HuH-7 (cell line): ENCODE measurements around the gene PRKRIP1.
"Not testable (repeated sequence)": the region's sequence is repeated elsewhere in the genome, so short reads cannot be mapped to it uniquely, and the experiment has no call there.

Source experiments
- DNase-seq: peaks from one replicate; pipeline ENCODE4 v3.0.0; 2011; ENCODE audit warnings: low spot score

Gene PRKRIP1

DNA sequence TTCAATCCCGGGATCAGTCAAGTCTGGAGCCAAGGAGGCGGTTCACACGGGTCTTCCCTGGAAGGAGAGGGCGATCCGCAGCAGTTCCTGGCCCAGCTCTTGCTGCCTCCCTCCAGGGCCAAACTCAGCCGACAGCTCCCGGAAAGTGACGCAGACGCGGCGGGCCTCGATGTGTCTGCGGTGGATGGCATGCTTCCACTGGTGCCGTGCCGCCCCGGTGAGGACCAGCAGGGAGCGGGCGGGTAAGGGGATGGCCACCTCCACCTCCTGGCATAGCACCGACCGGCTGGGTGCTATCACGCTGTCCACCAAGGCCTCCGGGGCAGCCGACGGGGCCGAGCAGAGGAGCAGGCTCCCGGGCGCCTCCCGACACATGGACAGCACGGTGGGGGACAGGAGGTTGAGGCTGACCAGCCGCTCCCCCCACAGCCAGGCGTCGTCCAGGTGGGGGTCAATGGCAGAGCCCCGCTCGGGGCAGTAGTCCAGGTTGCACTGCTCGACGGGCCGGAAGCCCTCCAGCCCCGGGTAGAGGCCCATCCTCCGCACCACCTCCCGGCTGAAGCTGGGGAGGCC is 61.3 kb downstream of the PRKRIP1 start:
- no peak for DNase-seq

DNA sequence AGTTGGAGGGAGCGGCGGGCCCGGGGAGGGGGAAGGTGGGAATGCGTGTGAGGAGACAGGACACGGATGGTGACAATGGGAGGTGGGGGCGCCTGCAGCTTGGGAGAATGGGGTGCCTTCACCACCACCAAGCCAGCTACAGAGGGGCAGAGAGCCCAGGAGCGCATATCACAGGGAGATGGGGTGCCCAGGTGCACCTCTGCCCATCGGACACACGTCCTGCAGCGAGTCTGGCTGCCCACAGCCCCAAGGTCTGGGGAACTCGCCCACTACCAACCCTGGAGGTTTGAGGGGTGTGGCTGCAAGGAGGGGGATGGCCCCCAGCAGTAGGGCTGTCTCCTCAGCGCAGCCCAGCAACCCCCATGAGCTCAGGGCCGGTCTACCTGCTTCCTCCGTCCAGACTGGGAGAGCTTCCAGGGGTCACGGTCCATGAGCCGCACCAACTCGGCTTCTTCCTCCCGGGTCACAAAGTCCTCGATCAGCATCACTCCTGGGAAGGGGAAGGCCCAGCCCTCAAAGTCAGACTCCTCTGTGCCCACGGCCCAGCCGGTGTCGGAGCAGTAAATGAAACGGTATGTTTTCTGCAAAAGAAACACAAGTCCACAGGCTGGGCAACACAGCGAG is 63.2 kb downstream of the PRKRIP1 start:
- DNase-seq: no peak

DNA sequence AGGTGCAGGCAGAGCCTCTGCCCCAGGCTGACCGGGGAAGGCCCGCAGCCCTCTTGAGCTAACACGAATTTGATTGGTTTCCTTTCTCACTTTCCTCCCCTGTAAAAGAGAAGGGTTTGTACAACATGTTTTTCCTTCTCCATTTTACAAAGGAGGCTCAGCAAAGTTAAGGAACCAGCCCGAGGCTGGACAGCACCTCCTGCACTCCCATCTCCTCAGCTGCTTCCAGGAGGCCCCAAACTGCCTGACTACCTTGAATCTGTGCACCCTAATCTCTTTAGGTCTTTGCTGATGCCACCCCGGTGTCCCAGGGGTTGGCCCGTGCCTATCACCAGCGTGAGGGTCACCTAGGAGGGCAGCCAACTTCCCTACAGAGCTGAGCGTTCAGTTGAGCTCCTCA is 64.3 kb downstream of the PRKRIP1 start:
- no peak for DNase-seq

DNA sequence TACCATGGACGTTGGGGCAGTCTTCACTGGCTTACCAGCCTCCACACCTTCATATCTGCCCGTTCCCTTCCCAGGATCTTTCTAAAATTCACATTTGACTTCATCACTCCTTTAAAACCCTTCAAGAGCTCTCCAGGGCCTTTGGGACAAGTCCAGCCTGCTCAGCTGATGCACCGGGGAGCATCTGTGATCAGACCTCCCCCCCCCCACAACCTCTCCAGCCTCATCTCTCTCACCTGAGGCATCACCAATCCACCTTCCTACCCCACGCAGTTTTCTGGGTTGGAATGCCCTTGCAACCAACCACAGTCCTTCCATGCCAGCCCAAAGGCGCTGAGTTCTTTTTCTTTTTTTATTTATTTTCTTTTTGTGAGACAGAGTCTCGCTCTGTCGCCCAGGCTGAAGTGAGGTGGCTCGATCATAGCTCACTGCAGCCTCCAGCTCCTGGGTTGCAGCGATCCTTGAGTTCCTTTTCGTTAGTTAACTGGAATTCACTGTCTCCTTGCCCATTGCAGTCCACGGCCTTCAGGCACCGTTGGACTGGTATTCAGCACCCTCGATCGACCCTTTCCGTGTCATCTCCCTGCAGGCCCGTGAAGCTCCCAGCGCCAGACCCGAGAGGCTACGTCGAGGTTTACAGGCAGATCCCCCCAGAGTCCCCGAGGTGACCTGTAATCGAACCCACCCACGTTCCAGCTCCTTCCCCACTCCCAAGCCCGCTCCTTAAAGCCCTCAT is 67.8 kb downstream of the PRKRIP1 start:
- no peak for DNase-seq

DNA sequence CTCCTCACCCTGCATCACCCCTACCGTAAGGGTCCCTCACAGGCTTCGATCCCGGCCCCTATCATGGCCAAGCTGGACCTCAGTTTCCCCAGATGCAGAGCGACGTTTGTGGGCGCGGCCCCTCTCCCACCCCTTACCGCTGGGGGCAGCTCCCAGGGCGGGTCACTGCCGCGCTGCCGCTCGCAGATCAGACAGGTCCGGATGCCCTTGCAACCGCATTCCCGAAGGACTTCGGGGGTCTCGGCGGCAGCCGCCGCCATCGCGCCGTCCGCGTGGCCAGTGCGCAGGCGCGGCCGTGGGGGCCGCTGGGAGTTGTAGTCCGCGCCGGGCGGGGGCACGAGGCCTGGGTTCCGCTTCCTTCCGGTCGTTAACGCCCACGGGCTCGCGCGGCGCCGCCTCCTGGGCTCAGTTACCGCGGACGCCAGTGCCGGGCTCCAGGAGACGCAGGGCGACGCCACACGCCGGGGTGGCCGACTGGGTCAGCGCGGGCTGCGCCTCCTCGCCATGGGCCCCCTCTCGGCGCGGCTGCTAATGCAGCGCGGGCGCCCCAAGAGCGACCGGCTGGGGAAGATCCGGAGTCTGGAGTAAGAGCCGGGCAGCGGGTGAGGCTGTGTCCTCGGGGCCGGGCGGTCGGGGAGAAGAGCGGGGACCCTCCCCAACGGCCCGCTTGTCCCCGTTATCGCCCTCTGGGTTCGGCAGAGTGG is 68.6 kb downstream of the PRKRIP1 start, which contains the start of the genes ALKBH4 and LRWD1:
ALKBH4 (minus strand) TSS at position 287 of the 704 bp plus-strand sequence; CDS start at position 260, 27 bp downstream.
LRWD1 (plus strand) TSS at position 408 of the 704 bp plus-strand sequence; CDS start at position 505, 97 bp downstream.
- peak; percentile 99 for DNase-seq

DNA sequence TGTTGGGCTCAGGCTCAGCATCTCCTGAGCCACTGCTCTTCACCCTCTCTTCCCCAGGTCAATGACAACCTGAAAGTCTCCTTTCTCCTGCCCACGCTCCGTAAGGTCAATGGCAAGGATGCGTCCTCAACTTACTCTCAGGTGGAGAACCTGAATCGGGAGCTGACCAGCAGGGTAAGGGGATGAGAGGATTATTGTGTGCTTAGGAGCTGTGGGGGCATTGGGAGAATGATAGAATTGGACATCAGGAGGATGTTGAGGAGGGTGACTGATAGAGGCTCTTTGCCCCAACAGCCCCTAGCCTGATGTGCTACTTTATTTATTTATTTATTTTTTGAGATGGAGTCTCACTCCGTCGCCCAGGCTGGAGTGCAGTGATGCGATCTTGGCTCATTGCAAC is 69.9 kb downstream of the PRKRIP1 start:
- DNase-seq: no peak

DNA sequence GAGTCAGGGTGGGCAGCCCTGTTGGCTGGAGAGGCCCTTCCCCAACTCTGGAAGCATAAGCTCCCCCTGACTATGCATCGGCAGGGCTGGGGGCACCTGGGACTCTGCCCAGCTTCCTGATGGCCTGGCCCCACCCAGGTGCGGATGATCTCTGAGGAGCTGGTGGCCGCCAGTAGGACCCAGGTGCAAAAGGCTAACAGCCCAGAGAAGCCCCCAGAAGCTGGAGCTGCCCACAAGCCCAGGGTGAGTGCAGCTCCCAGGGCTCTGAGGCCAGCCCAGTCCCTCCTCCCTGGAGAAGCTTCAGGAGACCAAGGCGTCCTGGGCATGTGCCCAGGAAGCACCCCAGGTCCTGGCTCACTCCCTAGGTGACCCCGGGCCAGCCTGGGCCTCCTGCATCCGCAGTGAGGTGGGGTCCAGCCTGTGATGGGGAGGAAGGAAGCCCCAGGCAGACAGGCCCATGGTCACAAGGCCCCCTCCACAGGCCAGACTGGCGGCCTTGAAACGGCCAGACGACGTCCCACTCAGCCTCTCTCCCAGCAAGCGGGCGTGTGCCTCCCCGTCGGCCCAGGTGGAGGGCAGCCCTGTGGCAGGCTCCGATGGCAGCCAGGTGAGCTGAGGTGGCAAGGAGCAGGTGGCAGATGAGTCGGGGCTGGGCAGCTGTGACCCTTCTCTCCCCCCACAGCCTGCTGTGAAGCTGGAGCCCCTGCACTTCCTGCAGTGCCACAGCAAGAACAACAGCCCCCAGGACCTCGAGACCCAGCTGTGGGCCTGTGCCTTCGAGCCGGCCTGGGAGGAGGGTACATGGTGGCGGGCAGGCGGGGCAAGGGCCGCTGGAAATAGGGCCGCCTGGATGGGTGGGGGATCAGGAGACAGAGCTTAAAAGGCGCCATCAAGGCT is 71.7 kb downstream of the PRKRIP1 start:
- no peak for DNase-seq

DNA sequence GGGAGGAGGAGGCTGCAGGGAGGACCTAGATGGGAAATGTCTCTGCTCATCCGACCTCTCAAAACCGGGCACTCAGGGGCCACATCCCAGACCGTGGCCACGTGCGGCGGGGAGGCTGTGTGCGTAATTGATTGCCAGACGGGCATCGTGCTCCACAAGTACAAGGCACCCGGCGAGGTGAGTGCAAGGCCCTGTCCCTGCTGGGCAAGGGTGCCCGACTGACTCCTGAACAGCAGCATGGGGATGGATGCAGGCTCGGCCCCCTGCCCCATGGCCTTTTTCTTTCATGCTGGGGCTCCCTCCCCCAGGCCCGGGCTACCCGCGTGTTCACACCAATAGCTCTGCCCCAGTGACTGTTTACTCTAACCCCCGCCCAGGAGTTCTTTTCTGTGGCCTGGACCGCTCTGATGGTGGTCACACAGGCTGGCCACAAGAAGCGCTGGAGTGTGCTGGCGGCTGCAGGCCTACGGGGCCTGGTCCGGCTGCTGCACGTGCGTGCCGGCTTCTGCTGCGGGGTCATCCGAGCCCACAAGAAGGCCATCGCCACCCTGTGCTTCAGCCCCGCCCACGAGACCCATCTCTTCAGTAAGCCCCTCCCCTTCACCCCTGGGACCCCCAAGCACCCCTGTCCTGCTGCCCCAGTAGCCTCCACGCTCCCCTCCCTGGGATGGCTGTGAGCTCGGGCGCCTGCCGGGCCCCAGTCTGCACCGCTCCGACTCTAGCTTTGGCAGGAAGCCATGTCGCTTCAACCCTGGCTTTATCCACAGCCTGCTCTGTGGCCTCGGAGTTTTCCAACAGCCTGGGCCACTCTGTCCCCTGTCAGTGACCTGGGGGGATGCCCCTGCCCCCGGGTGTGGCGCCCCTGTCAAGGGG is 72.6 kb downstream of the PRKRIP1 start:
- DNase-seq: no peak

DNA sequence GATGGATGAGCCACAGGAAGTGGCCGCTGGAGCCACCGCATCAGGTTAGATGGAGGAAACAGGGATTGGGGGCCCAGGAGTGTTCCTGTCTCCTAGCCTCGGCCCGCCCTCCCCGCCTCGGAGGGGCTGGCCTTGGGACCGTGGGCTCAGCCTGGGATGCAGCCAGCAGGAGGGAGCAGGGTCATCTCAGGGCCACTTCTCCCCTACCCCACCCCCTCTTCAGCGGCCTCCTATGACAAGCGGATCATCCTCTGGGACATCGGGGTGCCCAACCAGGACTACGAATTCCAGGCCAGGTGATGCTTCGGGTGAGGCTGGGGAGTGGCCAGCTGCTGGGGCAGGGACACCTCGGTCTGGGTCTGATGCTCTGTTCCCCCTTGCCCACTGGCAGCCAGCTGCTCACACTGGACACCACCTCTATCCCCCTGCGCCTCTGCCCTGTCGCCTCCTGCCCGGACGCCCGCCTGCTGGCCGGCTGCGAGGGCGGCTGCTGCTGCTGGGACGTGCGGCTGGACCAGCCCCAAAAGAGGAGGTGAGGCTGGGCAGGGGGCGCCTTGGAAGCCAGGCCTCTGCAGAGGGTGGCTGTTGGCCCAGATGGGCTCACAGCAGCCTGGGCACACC is 73.3 kb downstream of the PRKRIP1 start:
- DNase-seq: no peak

DNA sequence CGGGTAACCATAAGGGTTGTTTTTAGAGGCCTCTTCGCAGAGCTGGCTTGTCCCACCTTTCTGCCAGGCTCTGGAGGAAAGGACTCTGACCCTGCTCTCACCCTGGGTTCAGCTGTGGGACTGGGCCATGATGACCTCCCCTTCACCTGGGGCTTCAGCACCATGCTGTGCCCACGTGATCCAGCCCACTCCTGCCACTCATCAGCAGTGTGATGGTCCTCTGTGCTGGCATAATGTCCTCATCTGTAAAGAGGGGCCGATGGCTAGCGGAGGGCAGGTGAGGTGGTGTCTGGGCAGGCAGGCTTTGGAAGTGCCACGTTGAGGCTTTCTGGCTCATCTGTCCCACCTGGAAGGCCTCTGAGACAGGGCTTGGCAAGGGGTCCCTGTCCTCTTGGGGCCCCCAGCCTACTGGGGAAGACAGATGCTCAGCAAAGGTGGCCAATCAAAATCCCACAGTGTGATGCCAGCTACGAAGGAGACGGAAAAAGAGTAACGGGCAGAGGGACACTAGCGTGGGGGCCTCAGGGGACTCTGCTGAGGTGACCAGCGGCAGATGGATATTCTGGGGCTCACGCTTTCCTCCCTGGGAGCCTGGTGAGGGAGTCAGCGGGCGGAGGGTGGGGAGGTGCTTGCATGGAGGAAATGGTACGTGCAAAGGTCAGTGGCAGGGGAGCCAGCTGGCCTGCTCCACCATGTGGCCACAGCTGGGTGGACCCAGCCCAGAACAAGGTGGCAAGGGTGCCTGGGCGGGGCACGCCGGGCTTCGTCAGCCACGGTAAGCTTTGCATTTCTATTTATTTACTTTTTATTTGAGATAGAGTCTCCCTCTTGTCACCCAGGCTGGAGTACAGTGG is 74.0 kb downstream of the PRKRIP1 start:
- DNase-seq: no peak

DNA sequence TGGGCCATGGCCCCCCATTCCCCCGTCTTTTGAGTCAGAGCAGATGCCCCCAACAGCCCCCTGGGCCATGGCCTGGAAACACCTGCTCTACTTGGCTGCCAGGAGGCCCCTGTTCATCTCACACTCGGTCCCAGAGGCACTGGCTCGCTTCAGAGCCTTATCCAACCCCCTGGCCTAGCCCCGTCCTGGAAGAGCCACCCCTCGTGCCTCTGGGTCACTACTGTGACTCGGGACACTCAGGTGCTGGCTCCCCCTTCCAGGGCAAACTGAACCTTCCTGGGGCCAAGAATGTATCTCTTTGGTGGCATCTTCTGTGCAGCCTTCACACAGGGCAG is 75.6 kb downstream of the PRKRIP1 start:
- DNase-seq: no peak

DNA sequence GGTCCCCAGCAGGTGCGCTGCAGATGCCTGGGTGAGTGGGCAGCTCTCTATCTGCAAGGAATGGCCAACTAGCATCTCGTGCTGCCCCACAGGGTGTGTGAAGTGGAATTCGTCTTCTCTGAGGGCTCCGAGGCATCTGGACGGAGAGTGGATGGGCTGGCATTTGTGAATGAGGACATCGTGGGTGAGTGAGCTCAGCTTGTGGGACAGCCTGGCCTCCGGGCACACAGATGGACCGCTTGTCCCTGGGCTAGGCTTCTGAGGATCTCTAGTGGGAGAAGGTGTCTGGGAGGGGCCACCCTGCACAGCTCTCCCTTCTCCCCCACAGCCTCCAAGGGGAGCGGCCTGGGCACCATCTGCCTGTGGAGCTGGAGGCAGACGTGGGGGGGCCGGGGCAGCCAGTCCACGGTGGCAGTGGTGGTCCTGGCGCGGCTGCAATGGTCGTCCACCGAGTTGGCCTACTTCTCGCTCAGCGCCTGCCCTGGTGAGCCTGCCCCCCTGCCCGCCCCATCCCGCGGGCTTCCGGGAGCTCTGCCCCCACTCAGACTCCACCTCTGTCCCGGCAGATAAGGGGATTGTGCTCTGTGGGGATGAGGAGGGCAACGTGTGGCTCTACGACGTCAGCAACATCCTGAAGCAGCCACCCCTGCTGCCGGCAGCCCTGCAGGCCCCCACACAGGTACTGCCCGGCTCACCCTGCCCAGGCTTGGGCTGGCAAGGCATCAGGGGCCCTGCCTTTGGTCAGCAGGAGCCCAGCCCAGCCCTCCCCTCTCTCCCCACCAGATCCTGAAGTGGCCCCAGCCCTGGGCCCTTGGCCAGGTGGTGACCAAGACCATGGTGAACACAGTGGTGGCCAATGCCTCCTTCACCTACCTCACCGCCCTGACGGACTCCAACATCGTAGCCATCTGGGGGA is 76.2 kb downstream of the PRKRIP1 start:
- no peak for DNase-seq

DNA sequence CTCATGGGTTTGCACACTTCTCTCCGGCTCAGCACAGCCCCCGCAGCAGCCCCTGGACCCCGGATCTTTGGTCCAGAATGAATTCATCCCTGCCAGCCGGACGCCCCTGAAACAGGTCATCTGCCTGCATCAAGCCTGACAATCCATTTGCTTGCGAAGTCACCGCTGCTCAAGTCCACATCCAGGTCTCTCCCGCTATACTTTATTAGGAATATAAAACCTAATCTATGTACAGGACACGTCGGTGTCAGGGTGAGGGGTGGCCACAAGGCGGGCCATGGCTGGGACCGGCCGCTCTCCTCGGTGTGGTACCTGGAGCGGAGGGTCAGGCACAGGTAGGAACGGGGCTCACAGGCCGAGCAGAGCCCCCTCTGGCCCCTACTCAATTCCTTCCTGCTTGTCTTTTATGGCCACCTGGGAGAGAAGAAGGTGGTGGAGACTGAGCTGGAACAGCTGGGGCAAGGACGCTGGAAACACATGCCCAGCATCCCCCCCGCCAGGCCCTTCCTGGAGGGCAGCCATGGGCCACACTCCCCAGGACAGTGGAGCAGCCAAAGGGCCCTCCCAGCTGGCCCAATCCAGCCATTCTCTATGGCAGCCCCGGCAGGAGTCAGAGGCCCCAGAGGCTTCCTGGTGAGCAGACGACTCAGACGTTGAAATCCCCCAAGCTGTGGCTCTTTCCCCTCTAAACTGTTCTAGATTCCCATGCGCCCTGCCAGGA is 77.3 kb downstream of the PRKRIP1 start:
- no peak for DNase-seq

DNA sequence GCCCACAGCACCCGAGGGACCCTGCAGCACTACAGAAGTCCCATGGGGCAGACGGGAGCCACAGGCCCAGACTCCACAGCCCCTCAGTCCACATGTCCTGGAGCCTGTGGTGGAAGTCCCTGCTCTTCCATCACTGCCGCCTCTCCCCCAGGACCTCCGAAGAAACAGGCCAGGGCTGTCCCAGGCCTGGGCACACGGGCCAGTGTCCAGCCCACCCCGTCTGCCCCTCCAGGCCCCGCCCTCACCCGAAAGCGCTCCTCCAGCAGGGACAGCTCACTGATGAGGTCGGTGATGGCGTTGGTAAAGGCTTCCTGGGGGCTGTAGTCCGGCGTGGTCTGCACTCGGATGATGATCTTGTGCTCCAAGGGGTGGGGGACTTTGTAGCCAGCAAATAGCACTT is 78.0 kb downstream of the PRKRIP1 start:
- not testable (repeated sequence) for DNase-seq

DNA sequence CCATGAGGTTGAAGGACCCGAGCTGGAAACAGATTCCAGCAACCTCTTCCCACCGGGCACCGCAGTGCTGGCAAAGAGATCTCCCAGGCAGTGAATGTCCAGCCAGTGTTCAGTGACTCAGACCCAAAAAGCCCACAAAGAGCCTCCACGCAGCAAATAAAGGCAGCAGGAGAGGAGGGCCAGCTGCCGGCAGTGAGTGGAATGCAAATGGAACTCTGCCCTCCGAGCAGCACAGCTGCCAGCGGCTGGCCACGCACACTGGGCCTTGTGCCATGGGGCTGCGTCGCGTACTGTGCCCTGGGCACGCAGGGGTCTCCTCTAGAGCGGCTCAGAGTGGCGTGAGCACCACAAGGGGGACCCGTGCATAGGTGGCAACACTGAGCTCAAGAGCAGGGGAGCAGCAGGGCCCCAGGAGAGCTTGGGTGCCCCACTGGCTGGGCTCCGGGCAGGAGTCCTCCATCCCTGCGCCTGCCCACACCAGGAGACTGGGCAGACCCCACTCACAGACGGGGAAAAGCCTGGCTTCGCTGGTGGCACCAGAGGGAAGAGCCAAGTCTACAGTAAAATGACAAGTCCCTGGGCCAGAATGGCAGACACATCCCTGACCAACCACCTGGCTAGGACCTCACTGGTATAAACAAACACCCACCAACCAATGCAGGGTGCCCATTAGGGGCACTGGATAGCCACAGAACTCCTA is 78.7 kb downstream of the PRKRIP1 start:
- not testable (repeated sequence) for DNase-seq
